ENCODE measurements around the gene L3MBTL4.

The L3MBTL4 gene

GRCh38 chr18:6222271-6222670 is 192.4 kb downstream of the L3MBTL4 start:
- TF ChIP-seq CTCF (IDR thresholded peaks at IDR 0.05; ENCODE audit: insufficient read depth, low read depth, low read length, missing control alignments): no peak
- DNase-seq (ENCODE audit: low read depth): no peak
- H3K4me3 ChIP-seq (ENCODE audit: low read depth, low read length): no peak overlapping the region

- peak; percentile 35 for DNase-seq (ENCODE audit: low read depth)
- H3K4me3 ChIP-seq (ENCODE audit: low read depth, low read length): no peak overlapping the region
- no peak for TF ChIP-seq CTCF (IDR thresholded peaks at IDR 0.05; ENCODE audit: insufficient read depth, low read depth, low read length, missing control alignments)
Measured at GRCh38 chr18:6221602-6222014, 193.1 kb downstream of the L3MBTL4 start.

GRCh38 chr18:6220129-6220528 is 194.6 kb downstream of the L3MBTL4 start:
- no peak for TF ChIP-seq CTCF (IDR thresholded peaks at IDR 0.05; ENCODE audit: insufficient read depth, low read depth, low read length, missing control alignments)
- H3K4me3 ChIP-seq (ENCODE audit: low read depth, low read length): no peak overlapping the region
- DNase-seq (ENCODE audit: low read depth): no peak

- DNase-seq (ENCODE audit: low read depth): peak; percentile 62
- TF ChIP-seq CTCF (IDR thresholded peaks at IDR 0.05; ENCODE audit: insufficient read depth, low read depth, low read length, missing control alignments): peak; percentile 76
- no peak overlapping the region for H3K4me3 ChIP-seq (ENCODE audit: low read depth, low read length)
Measured at GRCh38 chr18:6219116-6219717, 195.5 kb downstream of the L3MBTL4 start.

GRCh38 chr18:6215888-6216287 is 198.8 kb downstream of the L3MBTL4 start:
- no peak overlapping the region for H3K4me3 ChIP-seq (ENCODE audit: low read depth, low read length)
- DNase-seq (ENCODE audit: low read depth): no peak
- TF ChIP-seq CTCF (IDR thresholded peaks at IDR 0.05; ENCODE audit: insufficient read depth, low read depth, low read length, missing control alignments): no peak

- no peak for TF ChIP-seq CTCF (IDR thresholded peaks at IDR 0.05; ENCODE audit: insufficient read depth, low read depth, low read length, missing control alignments)
- DNase-seq (ENCODE audit: low read depth): no peak
- H3K4me3 ChIP-seq (ENCODE audit: low read depth, low read length): no peak overlapping the region
Measured at GRCh38 chr18:6211174-6211504, 203.6 kb downstream of the L3MBTL4 start.

Measured in GM12865 (cell line).